K562 (cell line): Measurements from ENCODE around the gene FMC1. TPM values are rescaled to one million over a fixed set of nuclear protein-coding genes. Genes with fewer than 3 reads are reported as not detected.

Source experiments
- BRD4 ChIP-seq: fragments of 200-600 bp; sonication (generic); IDR thresholded peaks from 2 replicates; pipeline ENCODE4 v1.6.1; 2017; ENCODE audit warnings: inconsistent platforms
- CTBP1 ChIP-seq: fragments of 450-650 bp; IDR thresholded peaks from 2 replicates; pipeline ENCODE4 v1.6.1; 2016; ENCODE audit warnings: borderline replicate concordance
- HLTF ChIP-seq: fragments of 450-650 bp; IDR thresholded peaks from 2 replicates; pipeline ENCODE4 v1.6.1; 2016
- KLF1 ChIP-seq: fragments of 450-650 bp; IDR thresholded peaks from 2 replicates; pipeline ENCODE4 v1.6.1; 2016; ENCODE audit warnings: missing genetic modification characterization, missing compliant biosample characterization
- LCOR ChIP-seq: sonication (generic); formaldehyde crosslinking; IDR thresholded peaks from 2 replicates; pipeline ENCODE4 v1.8.0; 2022; ENCODE audit warnings: mild to moderate bottlenecking, missing genetic modification reagents
- MEF2D ChIP-seq: conservative IDR thresholded peaks from 2 replicates; pipeline ENCODE4 v1.6.1; 2016; ENCODE audit warnings: low read depth, missing genetic modification characterization, missing compliant biosample characterization
- PTRF ChIP-seq: fragments of 450-650 bp; IDR thresholded peaks from 2 replicates; pipeline ENCODE4 v1.6.1; 2016; ENCODE audit warnings: mild to moderate bottlenecking, missing genetic modification characterization, missing compliant biosample characterization
- RCOR1 ChIP-seq, 2 experiments: IDR thresholded peaks; 2 replicates each; pipeline ENCODE4 v1.6.1; 2012; ENCODE audit warnings: low read depth in 2 of 2, low read length in 2 of 2, borderline replicate concordance in 1 of 2, improper control_type of control experiment in 1 of 2
- SMARCC2 ChIP-seq: fragments of 450-650 bp; IDR thresholded peaks from 2 replicates; pipeline ENCODE4 v1.6.1; 2017; ENCODE audit warnings: antibody characterized with exemption, moderate library complexity, mild to moderate bottlenecking, low read depth
- SRSF9 ChIP-seq: fragments of 200-400 bp; formaldehyde crosslinking; IDR thresholded peaks from 2 replicates; pipeline ENCODE4 v1.6.1; 2017; ENCODE audit warnings: low read depth, low read length, borderline replicate concordance
- polyA plus RNA-seq, 8 experiments: library from polyadenylated mRNA; depleted of rRNA in 4 of 8; stranded (reverse) in 5 of 8; unstranded in 3 of 8; fragments of >200 nt; fragmentation: Nextera tagmentation in 2 of 8; fragmentation: Illumina TruSeq in 1 of 8; extraction: Ambion mirVana in 2 of 8; extraction: Trizol in 1 of 8; gene quantifications; 2 replicates each; pipeline versions ENCODE4 v1.2.1 to v1.2.3, GENCODE V29; 2011 to 2014; ENCODE audit warnings: inconsistent platforms in 1 of 8, missing spikeins in 1 of 8
- total RNA-seq, 7 experiments: library from RNA; depleted of rRNA in 6 of 7; stranded (reverse); fragments of >200 nt in 6 of 7; fragmentation: Illumina TruSeq in 2 of 7; extraction: Trizol in 2 of 7; gene quantifications; 2 replicates each; pipeline versions ENCODE4 v1.2.1 to v1.2.3, GENCODE V29; 2011 to 2021; ENCODE audit warnings: low replicate concordance in 1 of 7
- TF ChIP-seq, protein P1 (sequence below): sonication (generic); formaldehyde crosslinking; IDR thresholded peaks from 2 replicates; pipeline ENCODE4 v1.8.1; 2023; ENCODE audit warnings: mild to moderate bottlenecking, missing genetic modification reagents
- TF ChIP-seq, protein P2 (sequence below): sonication (generic); formaldehyde crosslinking; IDR thresholded peaks from 2 replicates; pipeline ENCODE4 v1.8.1; 2023; ENCODE audit warnings: mild to moderate bottlenecking, missing genetic modification reagents
- TF ChIP-seq, protein P3 (sequence below): fragments of 250-450 bp; sonication (Bioruptor Pico); IDR thresholded peaks from 2 replicates; pipeline ENCODE4 v1.8.0; 2021; ENCODE audit warnings: mild to moderate bottlenecking, moderate library complexity
- TF ChIP-seq, protein P4 (sequence below), 2 experiments: fragments of 450-650 bp; formaldehyde crosslinking in 1 of 2; IDR thresholded peaks; 2 replicates each; pipeline versions ENCODE4 v1.4.0 to v1.6.1; 2014 to 2020; ENCODE audit warnings: mild to moderate bottlenecking in 2 of 2, borderline replicate concordance in 1 of 2, low read depth in 1 of 2

Gene FMC1
- total and polyA plus RNA-seq, 9 of the 15 experiments (the other 6 are each of a cell fraction or from before 2014, with no cell fraction given), result 14.0 to 116 (median 29.0) TPM

DNA sequence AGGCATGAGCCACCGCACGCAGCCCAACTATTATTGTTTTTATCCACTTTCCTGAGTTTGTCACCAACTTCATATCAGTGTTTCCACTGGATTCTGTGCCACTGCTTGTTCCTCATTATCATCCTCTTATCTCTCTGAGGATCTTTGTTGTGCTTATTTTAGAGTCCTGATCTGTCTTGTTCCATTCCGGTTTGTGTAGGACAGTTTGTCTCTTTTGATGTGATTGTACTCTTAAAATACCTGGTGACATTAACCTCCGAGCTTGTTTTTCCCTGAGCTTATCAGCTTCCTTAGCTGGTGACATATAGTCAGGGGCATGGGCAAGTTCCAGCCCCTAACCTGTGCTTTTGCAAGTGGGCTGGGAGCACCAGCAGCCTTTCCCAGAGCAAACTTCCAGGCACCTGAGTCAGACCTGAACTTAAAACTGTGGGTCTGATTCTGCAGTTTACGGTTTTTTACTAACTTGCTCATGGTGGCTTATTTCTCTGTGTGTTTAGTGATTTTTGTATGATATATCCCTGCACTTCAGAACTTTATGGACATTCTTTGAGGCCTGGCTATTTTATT lies 23.1 kb upstream of the FMC1 start (continued):
- TF ChIP-seq, protein P1, sequence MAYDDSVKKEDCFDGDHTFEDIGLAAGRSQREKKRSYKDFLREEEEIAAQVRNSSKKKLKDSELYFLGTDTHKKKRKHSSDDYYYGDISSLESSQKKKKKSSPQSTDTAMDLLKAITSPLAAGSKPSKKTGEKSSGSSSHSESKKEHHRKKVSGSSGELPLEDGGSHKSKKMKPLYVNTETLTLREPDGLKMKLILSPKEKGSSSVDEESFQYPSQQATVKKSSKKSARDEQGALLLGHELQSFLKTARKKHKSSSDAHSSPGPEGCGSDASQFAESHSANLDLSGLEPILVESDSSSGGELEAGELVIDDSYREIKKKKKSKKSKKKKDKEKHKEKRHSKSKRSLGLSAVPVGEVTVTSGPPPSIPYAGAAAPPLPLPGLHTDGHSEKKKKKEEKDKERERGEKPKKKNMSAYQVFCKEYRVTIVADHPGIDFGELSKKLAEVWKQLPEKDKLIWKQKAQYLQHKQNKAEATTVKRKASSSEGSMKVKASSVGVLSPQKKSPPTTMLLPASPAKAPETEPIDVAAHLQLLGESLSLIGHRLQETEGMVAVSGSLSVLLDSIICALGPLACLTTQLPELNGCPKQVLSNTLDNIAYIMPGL (CRISPR knock-in tag), result no peak
- TF ChIP-seq MEF2D (tag), result peak; percentile 81
- TF ChIP-seq, protein P2, sequence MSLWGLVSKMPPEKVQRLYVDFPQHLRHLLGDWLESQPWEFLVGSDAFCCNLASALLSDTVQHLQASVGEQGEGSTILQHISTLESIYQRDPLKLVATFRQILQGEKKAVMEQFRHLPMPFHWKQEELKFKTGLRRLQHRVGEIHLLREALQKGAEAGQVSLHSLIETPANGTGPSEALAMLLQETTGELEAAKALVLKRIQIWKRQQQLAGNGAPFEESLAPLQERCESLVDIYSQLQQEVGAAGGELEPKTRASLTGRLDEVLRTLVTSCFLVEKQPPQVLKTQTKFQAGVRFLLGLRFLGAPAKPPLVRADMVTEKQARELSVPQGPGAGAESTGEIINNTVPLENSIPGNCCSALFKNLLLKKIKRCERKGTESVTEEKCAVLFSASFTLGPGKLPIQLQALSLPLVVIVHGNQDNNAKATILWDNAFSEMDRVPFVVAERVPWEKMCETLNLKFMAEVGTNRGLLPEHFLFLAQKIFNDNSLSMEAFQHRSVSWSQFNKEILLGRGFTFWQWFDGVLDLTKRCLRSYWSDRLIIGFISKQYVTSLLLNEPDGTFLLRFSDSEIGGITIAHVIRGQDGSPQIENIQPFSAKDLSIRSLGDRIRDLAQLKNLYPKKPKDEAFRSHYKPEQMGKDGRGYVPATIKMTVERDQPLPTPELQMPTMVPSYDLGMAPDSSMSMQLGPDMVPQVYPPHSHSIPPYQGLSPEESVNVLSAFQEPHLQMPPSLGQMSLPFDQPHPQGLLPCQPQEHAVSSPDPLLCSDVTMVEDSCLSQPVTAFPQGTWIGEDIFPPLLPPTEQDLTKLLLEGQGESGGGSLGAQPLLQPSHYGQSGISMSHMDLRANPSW (CRISPR knock-in tag), result no peak
- TF ChIP-seq SMARCC2, result no peak
- TF ChIP-seq, protein P3, sequence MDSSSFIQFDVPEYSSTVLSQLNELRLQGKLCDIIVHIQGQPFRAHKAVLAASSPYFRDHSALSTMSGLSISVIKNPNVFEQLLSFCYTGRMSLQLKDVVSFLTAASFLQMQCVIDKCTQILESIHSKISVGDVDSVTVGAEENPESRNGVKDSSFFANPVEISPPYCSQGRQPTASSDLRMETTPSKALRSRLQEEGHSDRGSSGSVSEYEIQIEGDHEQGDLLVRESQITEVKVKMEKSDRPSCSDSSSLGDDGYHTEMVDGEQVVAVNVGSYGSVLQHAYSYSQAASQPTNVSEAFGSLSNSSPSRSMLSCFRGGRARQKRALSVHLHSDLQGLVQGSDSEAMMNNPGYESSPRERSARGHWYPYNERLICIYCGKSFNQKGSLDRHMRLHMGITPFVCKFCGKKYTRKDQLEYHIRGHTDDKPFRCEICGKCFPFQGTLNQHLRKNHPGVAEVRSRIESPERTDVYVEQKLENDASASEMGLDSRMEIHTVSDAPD (CRISPR knock-in tag), result no peak
- TF ChIP-seq SRSF9, result no peak
- TF ChIP-seq, protein P4, sequence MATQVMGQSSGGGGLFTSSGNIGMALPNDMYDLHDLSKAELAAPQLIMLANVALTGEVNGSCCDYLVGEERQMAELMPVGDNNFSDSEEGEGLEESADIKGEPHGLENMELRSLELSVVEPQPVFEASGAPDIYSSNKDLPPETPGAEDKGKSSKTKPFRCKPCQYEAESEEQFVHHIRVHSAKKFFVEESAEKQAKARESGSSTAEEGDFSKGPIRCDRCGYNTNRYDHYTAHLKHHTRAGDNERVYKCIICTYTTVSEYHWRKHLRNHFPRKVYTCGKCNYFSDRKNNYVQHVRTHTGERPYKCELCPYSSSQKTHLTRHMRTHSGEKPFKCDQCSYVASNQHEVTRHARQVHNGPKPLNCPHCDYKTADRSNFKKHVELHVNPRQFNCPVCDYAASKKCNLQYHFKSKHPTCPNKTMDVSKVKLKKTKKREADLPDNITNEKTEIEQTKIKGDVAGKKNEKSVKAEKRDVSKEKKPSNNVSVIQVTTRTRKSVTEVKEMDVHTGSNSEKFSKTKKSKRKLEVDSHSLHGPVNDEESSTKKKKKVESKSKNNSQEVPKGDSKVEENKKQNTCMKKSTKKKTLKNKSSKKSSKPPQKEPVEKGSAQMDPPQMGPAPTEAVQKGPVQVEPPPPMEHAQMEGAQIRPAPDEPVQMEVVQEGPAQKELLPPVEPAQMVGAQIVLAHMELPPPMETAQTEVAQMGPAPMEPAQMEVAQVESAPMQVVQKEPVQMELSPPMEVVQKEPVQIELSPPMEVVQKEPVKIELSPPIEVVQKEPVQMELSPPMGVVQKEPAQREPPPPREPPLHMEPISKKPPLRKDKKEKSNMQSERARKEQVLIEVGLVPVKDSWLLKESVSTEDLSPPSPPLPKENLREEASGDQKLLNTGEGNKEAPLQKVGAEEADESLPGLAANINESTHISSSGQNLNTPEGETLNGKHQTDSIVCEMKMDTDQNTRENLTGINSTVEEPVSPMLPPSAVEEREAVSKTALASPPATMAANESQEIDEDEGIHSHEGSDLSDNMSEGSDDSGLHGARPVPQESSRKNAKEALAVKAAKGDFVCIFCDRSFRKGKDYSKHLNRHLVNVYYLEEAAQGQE (IDR thresholded peaks at IDR 0.05; ENCODE audit: borderline replicate concordance), result peak; percentile 86
- TF ChIP-seq, protein P4 (CRISPR knock-in tag; IDR thresholded peaks at IDR 0.05; ENCODE audit: low read depth), result no peak
- peak; percentile 40; the same call in 1 of the 2 replicates for TF ChIP-seq CTBP1
- TF ChIP-seq LCOR (CRISPR knock-in tag), result no peak
- no peak for TF ChIP-seq PTRF (tag)
- no peak for TF ChIP-seq HLTF
- TF ChIP-seq KLF1, result no peak
- TF ChIP-seq BRD4, result 0 out of 2 replicates have a peak, but pooled peaks have one; percentile 7
- 0 out of 4 replicates have a peak, but pooled peaks of 1 of the 2 experiments have one; percentile 33 for TF ChIP-seq RCOR1 (IDR thresholded peaks at IDR 0.05; ENCODE audit: borderline replicate concordance in 1 of 2, low read depth in 2 of 2, low read length in 2 of 2)
